GM23338 (cell line): Measurements from ENCODE around the gene PPCDC. TPM values are rescaled to one million over a fixed set of nuclear protein-coding genes. Genes with fewer than 3 reads are reported as not detected.

Source experiments
- ATAC-seq: fragments of 200-7000 bp; cut with Tn5 transposase; 3 replicates; pipeline ENCODE4 v1.9.1; 2020
- DNase-seq: peaks from one replicate; pipeline ENCODE4 v3.0.0-alpha.2; 2015; ENCODE audit warnings: low spot score
- H2AFZ ChIP-seq: fragments of 200-600 bp; sonication (generic); 2 replicates; pipeline ENCODE4 v1.8.0; 2016; ENCODE audit warnings: antibody characterized with exemption, mild to moderate bottlenecking, moderate library complexity
- H3F3A ChIP-seq: fragments of 200-600 bp; sonication (generic); replicated peaks from 2 replicates; pipeline ENCODE4 v1.8.0; 2017; ENCODE audit warnings: antibody characterized with exemption, mixed run types, low read depth
- H3K27ac ChIP-seq: fragments of 200-600 bp; sonication (generic); 2 replicates; pipeline ENCODE4 v1.6.1; 2016; ENCODE audit warnings: low read depth
- H3K27me3 ChIP-seq: fragments of 200-600 bp; sonication (generic); 2 replicates; pipeline ENCODE4 v1.8.0; 2016; ENCODE audit warnings: mild to moderate bottlenecking, mixed run types, moderate library complexity; ENCODE audit not compliant: insufficient read depth
- H3K36me3 ChIP-seq: fragments of 200-600 bp; sonication (generic); 2 replicates; pipeline ENCODE4 v1.8.0; 2016; ENCODE audit warnings: mild to moderate bottlenecking; ENCODE audit not compliant: insufficient read depth
- H3K4me1 ChIP-seq: fragments of 200-600 bp; sonication (generic); 2 replicates; pipeline ENCODE4 v1.8.0; 2016; ENCODE audit warnings: mild to moderate bottlenecking, moderate library complexity; ENCODE audit not compliant: insufficient read depth
- H3K4me2 ChIP-seq: fragments of 200-600 bp; sonication (generic); 2 replicates; pipeline ENCODE4 v1.7.1; 2017; ENCODE audit warnings: mixed run types
- H3K4me3 ChIP-seq: fragments of 200-600 bp; sonication (generic); 2 replicates; pipeline ENCODE4 v1.6.1; 2016; ENCODE audit warnings: mixed run types
- H3K79me2 ChIP-seq: fragments of 200-600 bp; sonication (generic); replicated peaks from 2 replicates; pipeline ENCODE4 v1.8.0; 2017; ENCODE audit warnings: mild to moderate bottlenecking; ENCODE audit not compliant: insufficient read depth
- H3K9me2 ChIP-seq: fragments of 200-600 bp; sonication (generic); 2 replicates; pipeline ENCODE4 v1.8.0; 2017; ENCODE audit not compliant: insufficient read depth
- H4K20me1 ChIP-seq: fragments of 200-600 bp; sonication (generic); replicated peaks from 2 replicates; pipeline ENCODE4 v1.8.0; 2017; ENCODE audit warnings: mild to moderate bottlenecking; ENCODE audit not compliant: insufficient read depth
- H3K27ac Mint-ChIP-seq: 2 replicates; pipeline ENCODE4 v1.8.0; 2020; ENCODE audit warnings: inconsistent platforms, mild to moderate bottlenecking, moderate library complexity, mixed read lengths
- H3K27me3 Mint-ChIP-seq: 3 replicates; pipeline ENCODE4 v1.8.0; 2022; ENCODE audit warnings: low read depth, mild to moderate bottlenecking, moderate library complexity, mixed read lengths, inconsistent platforms; ENCODE audit not compliant: insufficient read depth, poor library complexity
- H3K36me3 Mint-ChIP-seq: 3 replicates; pipeline ENCODE4 v1.8.0; 2021; ENCODE audit warnings: low read depth, mild to moderate bottlenecking, inconsistent platforms, moderate library complexity, mixed read lengths
- H3K4me1 Mint-ChIP-seq: 3 replicates; pipeline ENCODE4 v1.8.0; 2020; ENCODE audit warnings: mild to moderate bottlenecking, inconsistent platforms, mixed read lengths
- H3K4me3 Mint-ChIP-seq: 3 replicates; pipeline ENCODE4 v1.8.0; 2021; ENCODE audit warnings: moderate library complexity, mild to moderate bottlenecking, inconsistent platforms, mixed read lengths
- H3K9me3 Mint-ChIP-seq: 3 replicates; pipeline ENCODE4 v1.8.0; 2020; ENCODE audit warnings: moderate library complexity, mild to moderate bottlenecking, inconsistent platforms, mixed read lengths
- CREB1 ChIP-seq: fragments of 250-450 bp; sonication (Bioruptor Pico); IDR thresholded peaks from 2 replicates; pipeline ENCODE4 v1.5.0; 2020; ENCODE audit warnings: low read depth, mild to moderate bottlenecking, moderate library complexity
- EZH2 ChIP-seq: fragments of 200-600 bp; sonication (generic); IDR thresholded peaks from one replicate; pipeline ENCODE4 v1.8.0; 2017; ENCODE audit warnings: antibody characterized with exemption, mild to moderate bottlenecking, low read depth; ENCODE audit not compliant: unreplicated experiment
- EZH2phosphoT487 ChIP-seq: fragments of 200-600 bp; sonication (generic); IDR thresholded peaks from one replicate; pipeline ENCODE4 v1.8.1; 2018; ENCODE audit warnings: antibody characterized with exemption; ENCODE audit not compliant: unreplicated experiment
- NANOG ChIP-seq: IDR thresholded peaks from 2 replicates; pipeline ENCODE4 v1.6.1; 2016; ENCODE audit warnings: antibody characterized with exemption, borderline replicate concordance
- STAT1 ChIP-seq: IDR thresholded peaks from one replicate; pipeline ENCODE4 v1.6.1; 2016; ENCODE audit warnings: antibody characterized with exemption; ENCODE audit not compliant: unreplicated experiment
- ZNF331 ChIP-seq: fragments of 250-450 bp; sonication (Bioruptor Pico); IDR thresholded peaks from 2 replicates; pipeline ENCODE4 v1.5.0; 2020; ENCODE audit warnings: low read depth, mild to moderate bottlenecking, moderate library complexity
- polyA plus RNA-seq: library from polyadenylated mRNA; unstranded; fragments of >200 nt; fragmentation: Nextera tagmentation; extraction: Ambion mirVana; gene quantifications from 2 replicates; pipeline ENCODE4 v1.2.1, GENCODE V29; 2016
- total RNA-seq: library from RNA; depleted of rRNA; stranded (reverse); fragments of >200 nt; shearing (Covaris generic); gene quantifications from 2 replicates; pipeline ENCODE4 v1.2.3, GENCODE V29; 2014
- TF ChIP-seq, protein P1 (sequence below), 2 experiments: fragments of 200-600 bp in 1 of 2; sonication (generic) in 1 of 2; conservative IDR thresholded peaks; 2 replicates each; pipeline versions ENCODE4 v1.5.1 to v1.6.1; 2016 to 2017; ENCODE audit warnings: antibody characterized with exemption in 2 of 2, low read depth in 2 of 2, mild to moderate bottlenecking in 2 of 2, moderate library complexity in 1 of 2
- TF ChIP-seq, protein P2 (sequence below): fragments of 250-450 bp; sonication (Bioruptor Pico); IDR thresholded peaks from 2 replicates; pipeline ENCODE4 v1.5.0; 2020; ENCODE audit warnings: mild to moderate bottlenecking, moderate library complexity

Gene PPCDC
- total and polyA plus RNA-seq, 2 experiments from 2014 or later, result 17.8 to 40.2 TPM

DNA sequence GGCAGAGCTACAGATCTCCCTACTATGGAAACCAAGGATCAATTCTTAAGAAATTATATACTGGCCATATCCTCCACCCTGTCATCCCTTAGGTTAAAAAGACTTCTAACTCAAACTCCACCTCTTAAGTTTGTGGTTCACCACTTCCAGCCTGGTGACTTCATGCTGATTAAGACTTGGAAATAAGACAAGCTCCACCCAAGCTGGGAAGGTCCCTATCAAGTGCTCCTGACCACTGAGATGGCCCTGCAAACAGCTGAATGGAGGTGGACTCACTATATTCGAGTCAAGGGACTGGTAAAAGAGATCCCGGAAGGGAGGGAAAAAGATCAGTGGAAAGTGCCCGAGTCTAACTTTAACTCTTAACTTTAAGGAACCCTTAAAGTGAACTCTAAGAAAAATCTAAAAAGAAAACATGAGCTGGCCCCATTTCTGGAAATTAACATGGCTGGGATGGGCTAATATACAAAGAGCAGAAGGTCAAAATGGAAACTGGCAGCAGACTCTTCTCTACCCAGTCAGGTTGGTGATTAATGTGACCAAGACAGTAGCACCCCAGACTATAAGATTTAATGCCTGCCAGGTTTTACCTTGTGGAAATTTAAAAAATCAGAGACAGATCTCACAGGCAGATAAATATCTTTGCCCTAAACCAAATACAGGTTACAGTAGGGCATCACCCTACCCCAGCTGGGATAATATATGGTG is 43.9 kb downstream of the PPCDC start:
- Mint-ChIP-seq H3K27me3 (peaks cover 9% of the 10 kb centered on the region), H3K4me3 (no peak overlapping the region), H3K4me1 (peaks cover 3% of the 10 kb centered on the region; the same call in 1 of the 3 replicates), H3K36me3 (peaks cover 19% of the 10 kb centered on the region), H3K27ac (no peak overlapping the region), H3K9me3 (peaks cover 20% of the 10 kb centered on the region)
- no peaks in the 10 kb centered on the region for H3K9me2 ChIP-seq
- no peak overlapping the region for H3K4me2 ChIP-seq
- H3K4me1 ChIP-seq, result no peaks in the 10 kb centered on the region; the same call in 1 of the 2 replicates
- ATAC-seq, result no peak
- H2AFZ ChIP-seq, result no peak overlapping the region
- H3K36me3 ChIP-seq, result no peaks in the 10 kb centered on the region
- no peak for DNase-seq
- no peaks in the 10 kb centered on the region for H4K20me1 ChIP-seq
- no peaks in the 10 kb centered on the region for H3K27me3 ChIP-seq
- no peak overlapping the region for H3K4me3 ChIP-seq
- no peaks in the 10 kb centered on the region for H3F3A ChIP-seq
- H3K79me2 ChIP-seq, result no peaks in the 10 kb centered on the region
- TF ChIP-seq STAT1 (no peak), NANOG (no peak), EZH2phosphoT487 (no peak), ZNF331 (CRISPR knock-in tag) (no peak), CREB1 (CRISPR knock-in tag) (no peak), EZH2 (no peak)
- TF ChIP-seq, protein P1, sequence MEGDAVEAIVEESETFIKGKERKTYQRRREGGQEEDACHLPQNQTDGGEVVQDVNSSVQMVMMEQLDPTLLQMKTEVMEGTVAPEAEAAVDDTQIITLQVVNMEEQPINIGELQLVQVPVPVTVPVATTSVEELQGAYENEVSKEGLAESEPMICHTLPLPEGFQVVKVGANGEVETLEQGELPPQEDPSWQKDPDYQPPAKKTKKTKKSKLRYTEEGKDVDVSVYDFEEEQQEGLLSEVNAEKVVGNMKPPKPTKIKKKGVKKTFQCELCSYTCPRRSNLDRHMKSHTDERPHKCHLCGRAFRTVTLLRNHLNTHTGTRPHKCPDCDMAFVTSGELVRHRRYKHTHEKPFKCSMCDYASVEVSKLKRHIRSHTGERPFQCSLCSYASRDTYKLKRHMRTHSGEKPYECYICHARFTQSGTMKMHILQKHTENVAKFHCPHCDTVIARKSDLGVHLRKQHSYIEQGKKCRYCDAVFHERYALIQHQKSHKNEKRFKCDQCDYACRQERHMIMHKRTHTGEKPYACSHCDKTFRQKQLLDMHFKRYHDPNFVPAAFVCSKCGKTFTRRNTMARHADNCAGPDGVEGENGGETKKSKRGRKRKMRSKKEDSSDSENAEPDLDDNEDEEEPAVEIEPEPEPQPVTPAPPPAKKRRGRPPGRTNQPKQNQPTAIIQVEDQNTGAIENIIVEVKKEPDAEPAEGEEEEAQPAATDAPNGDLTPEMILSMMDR (conservative IDR thresholded peaks at IDR 0.05; ENCODE audit: low read depth in 2 of 2), result no peak
- TF ChIP-seq, protein P2, sequence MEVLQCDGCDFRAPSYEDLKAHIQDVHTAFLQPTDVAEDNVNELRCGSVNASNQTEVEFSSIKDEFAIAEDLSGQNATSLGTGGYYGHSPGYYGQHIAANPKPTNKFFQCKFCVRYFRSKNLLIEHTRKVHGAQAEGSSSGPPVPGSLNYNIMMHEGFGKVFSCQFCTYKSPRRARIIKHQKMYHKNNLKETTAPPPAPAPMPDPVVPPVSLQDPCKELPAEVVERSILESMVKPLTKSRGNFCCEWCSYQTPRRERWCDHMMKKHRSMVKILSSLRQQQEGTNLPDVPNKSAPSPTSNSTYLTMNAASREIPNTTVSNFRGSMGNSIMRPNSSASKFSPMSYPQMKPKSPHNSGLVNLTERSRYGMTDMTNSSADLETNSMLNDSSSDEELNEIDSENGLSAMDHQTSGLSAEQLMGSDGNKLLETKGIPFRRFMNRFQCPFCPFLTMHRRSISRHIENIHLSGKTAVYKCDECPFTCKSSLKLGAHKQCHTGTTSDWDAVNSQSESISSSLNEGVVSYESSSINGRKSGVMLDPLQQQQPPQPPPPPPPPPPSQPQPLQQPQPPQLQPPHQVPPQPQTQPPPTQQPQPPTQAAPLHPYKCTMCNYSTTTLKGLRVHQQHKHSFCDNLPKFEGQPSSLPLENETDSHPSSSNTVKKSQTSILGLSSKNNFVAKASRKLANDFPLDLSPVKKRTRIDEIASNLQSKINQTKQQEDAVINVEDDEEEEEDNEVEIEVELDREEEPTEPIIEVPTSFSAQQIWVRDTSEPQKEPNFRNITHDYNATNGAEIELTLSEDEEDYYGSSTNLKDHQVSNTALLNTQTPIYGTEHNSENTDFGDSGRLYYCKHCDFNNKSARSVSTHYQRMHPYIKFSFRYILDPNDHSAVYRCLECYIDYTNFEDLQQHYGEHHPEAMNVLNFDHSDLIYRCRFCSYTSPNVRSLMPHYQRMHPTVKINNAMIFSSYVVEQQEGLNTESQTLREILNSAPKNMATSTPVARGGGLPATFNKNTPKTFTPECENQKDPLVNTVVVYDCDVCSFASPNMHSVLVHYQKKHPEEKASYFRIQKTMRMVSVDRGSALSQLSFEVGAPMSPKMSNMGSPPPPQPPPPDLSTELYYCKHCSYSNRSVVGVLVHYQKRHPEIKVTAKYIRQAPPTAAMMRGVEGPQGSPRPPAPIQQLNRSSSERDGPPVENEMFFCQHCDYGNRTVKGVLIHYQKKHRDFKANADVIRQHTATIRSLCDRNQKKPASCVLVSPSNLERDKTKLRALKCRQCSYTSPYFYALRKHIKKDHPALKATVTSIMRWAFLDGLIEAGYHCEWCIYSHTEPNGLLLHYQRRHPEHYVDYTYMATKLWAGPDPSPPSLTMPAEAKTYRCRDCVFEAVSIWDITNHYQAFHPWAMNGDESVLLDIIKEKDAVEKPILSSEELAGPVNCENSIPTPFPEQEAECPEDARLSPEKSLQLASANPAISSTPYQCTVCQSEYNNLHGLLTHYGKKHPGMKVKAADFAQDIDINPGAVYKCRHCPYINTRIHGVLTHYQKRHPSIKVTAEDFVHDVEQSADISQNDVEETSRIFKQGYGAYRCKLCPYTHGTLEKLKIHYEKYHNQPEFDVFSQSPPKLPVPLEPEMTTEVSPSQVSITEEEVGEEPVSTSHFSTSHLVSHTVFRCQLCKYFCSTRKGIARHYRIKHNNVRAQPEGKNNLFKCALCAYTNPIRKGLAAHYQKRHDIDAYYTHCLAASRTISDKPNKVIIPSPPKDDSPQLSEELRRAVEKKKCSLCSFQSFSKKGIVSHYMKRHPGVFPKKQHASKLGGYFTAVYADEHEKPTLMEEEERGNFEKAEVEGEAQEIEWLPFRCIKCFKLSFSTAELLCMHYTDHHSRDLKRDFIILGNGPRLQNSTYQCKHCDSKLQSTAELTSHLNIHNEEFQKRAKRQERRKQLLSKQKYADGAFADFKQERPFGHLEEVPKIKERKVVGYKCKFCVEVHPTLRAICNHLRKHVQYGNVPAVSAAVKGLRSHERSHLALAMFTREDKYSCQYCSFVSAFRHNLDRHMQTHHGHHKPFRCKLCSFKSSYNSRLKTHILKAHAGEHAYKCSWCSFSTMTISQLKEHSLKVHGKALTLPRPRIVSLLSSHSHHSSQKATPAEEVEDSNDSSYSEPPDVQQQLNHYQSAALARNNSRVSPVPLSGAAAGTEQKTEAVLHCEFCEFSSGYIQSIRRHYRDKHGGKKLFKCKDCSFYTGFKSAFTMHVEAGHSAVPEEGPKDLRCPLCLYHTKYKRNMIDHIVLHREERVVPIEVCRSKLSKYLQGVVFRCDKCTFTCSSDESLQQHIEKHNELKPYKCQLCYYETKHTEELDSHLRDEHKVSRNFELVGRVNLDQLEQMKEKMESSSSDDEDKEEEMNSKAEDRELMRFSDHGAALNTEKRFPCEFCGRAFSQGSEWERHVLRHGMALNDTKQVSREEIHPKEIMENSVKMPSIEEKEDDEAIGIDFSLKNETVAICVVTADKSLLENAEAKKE (CRISPR knock-in tag), result no peak
- no peak overlapping the region for H3K27ac ChIP-seq
